H1 (cell line): ENCODE results near the gene SHLD2. TPM values are rescaled to one million over a fixed set of nuclear protein-coding genes. Genes with fewer than 3 reads are reported as not detected.
"Not testable (repeated sequence)": the region's sequence is repeated elsewhere in the genome, so short reads cannot be mapped to it uniquely, and the experiment has no call there.

Source experiments
- CTCF ChIA-PET: fragments of 300-600 bp; sonication (Branson Sonifier 250); formaldehyde crosslinking; loops from one replicate; lab custom pipeline; 2021; ENCODE audit not compliant: partially characterized antibody; lab: Charles Lee
- POLR2A ChIA-PET: fragments of 300-600 bp; sonication (Branson Sonifier 250); formaldehyde crosslinking; loops from one replicate; lab custom pipeline; 2021; ENCODE audit warnings: inconsistent platforms; ENCODE audit not compliant: partially characterized antibody; lab: Charles Lee
- DNase-seq, 2 experiments: peaks; one replicate each; pipeline versions ENCODE4 v3.0.0 to v3.0.0-alpha.2; 2010 to 2022; ENCODE audit warnings: low spot score in 2 of 2, low read depth in 1 of 2, mixed read lengths in 1 of 2
- FAIRE-seq: peaks from 2 replicates; lab custom pipeline; 2011; peaks lifted over from hg19 to GRCh38; lab: Jason Lieb, UNC
- H2AFZ ChIP-seq: 2 replicates; pipeline ENCODE4 v1.8.1; 2012; ENCODE audit warnings: low read length, inconsistent platforms
- H2AK5ac ChIP-seq: 2 replicates; pipeline ENCODE4 v1.6.1; 2013; ENCODE audit warnings: low read depth, low read length
- H2BK120ac ChIP-seq: replicated peaks from 2 replicates; pipeline ENCODE3; 2013; ENCODE audit warnings: low read depth, low read length, inconsistent platforms
- H2BK12ac ChIP-seq: 2 replicates; pipeline ENCODE4 v1.6.1; 2013; ENCODE audit warnings: low read depth, low read length
- H2BK15ac ChIP-seq: 2 replicates; pipeline ENCODE4 v1.6.1; 2013; ENCODE audit warnings: low read length
- H2BK20ac ChIP-seq: 2 replicates; pipeline ENCODE4 v1.6.1; 2013; ENCODE audit warnings: low read length
- H2BK5ac ChIP-seq: 2 replicates; pipeline ENCODE4 v1.6.1; 2013; ENCODE audit warnings: low read depth, low read length
- H3K14ac ChIP-seq: 2 replicates; pipeline ENCODE4 v1.6.1; 2013; ENCODE audit warnings: inconsistent platforms; ENCODE audit not compliant: insufficient read length
- H3K18ac ChIP-seq: 2 replicates; pipeline ENCODE4 v1.6.1; 2013; ENCODE audit warnings: low read length; ENCODE audit errors: extremely low read depth
- H3K23ac ChIP-seq: 2 replicates; pipeline ENCODE4 v1.6.1; 2013; ENCODE audit warnings: inconsistent platforms; ENCODE audit not compliant: insufficient read length
- H3K23me2 ChIP-seq: 2 replicates; pipeline ENCODE4 v1.6.1; 2013; ENCODE audit warnings: low read depth, low read length
- H3K27ac ChIP-seq: 2 replicates; pipeline ENCODE4 v1.6.1; 2011; ENCODE audit warnings: low read depth, low read length, inconsistent platforms
- H3K27me3 ChIP-seq, 4 experiments: replicated peaks in 1 of 4; 1 replicate in 1 of 4; 2 replicates in 3 of 4; pipeline versions ENCODE4 v1.6.1 to v1.8.1; 2011 to 2013; ENCODE audit warnings: low read length in 3 of 4, mild to moderate bottlenecking in 3 of 4, inconsistent platforms in 2 of 4, mixed read lengths in 2 of 4, moderate library complexity in 1 of 4; ENCODE audit not compliant: control insufficient read depth in 3 of 4, insufficient read depth in 3 of 4; ENCODE audit errors: extremely low read depth in 1 of 4
- H3K36me3 ChIP-seq, 4 experiments: 2 replicates each; pipeline versions ENCODE4 v1.6.1 to v1.8.1; 2011 to 2013; ENCODE audit warnings: mild to moderate bottlenecking in 4 of 4, low read length in 3 of 4, moderate library complexity in 2 of 4, control low read depth in 1 of 4, inconsistent platforms in 1 of 4; ENCODE audit not compliant: insufficient read depth in 4 of 4, control insufficient read depth in 2 of 4
- H3K4ac ChIP-seq: replicated peaks from 2 replicates; pipeline ENCODE3; 2013; ENCODE audit warnings: low read length, low read depth, mixed read lengths, inconsistent platforms; ENCODE audit not compliant: insufficient read length
- H3K4me1 ChIP-seq, 4 experiments: replicated peaks in 1 of 4; 1 replicate in 1 of 4; 2 replicates in 3 of 4; pipeline versions ENCODE4 v1.6.1 to v1.8.1; 2011 to 2013; ENCODE audit warnings: low read length in 3 of 4, inconsistent platforms in 2 of 4, mixed read lengths in 1 of 4; ENCODE audit not compliant: insufficient read depth in 4 of 4, control insufficient read depth in 3 of 4
- H3K4me2 ChIP-seq, 2 experiments: 2 replicates each; pipeline versions ENCODE4 v1.6.1 to v1.8.1; 2011 to 2013; ENCODE audit warnings: low read depth in 2 of 2, low read length in 2 of 2, control low read depth in 1 of 2, inconsistent platforms in 1 of 2, mild to moderate bottlenecking in 1 of 2; ENCODE audit not compliant: insufficient read depth in 1 of 2
- H3K4me3 ChIP-seq, 4 experiments: fragments of 200-600, 300-600 bp in 1 of 4; sonication (generic), shearing (Covaris generic), sonication (Bioruptor Twin) in 1 of 4; 2 replicates each; pipeline versions ENCODE4 v1.5.1 to v1.8.1; 2011 to 2016; ENCODE audit warnings: low read length in 4 of 4, low read depth in 3 of 4, control low read depth in 2 of 4, inconsistent platforms in 2 of 4, mild to moderate bottlenecking in 2 of 4, mixed read lengths in 1 of 4, moderate library complexity in 1 of 4; ENCODE audit not compliant: insufficient read depth in 2 of 4; ENCODE audit errors: extremely low read depth in 1 of 4
- H3K56ac ChIP-seq: replicated peaks from 2 replicates; pipeline ENCODE3; 2013; ENCODE audit warnings: low read depth, mild to moderate bottlenecking, mixed read lengths, low read length, inconsistent platforms; ENCODE audit not compliant: insufficient read length
- H3K79me1 ChIP-seq: 2 replicates; pipeline ENCODE4 v1.6.1; 2013; ENCODE audit warnings: low read depth, low read length, control low read depth
- H3K79me2 ChIP-seq, 2 experiments: 2 replicates each; pipeline versions ENCODE4 v1.6.1 to v1.8.1; 2012 to 2013; ENCODE audit warnings: low read length in 2 of 2, mild to moderate bottlenecking in 2 of 2, inconsistent platforms in 1 of 2; ENCODE audit not compliant: insufficient read depth in 2 of 2, control insufficient read depth in 1 of 2
- H3K9ac ChIP-seq, 4 experiments: replicated peaks in 1 of 4; 1 replicate in 1 of 4; 2 replicates in 3 of 4; pipeline versions ENCODE4 v1.6.1 to v1.8.1; 2011 to 2013; ENCODE audit warnings: low read depth in 3 of 4, low read length in 3 of 4, control low read depth in 2 of 4, mild to moderate bottlenecking in 2 of 4, moderate library complexity in 2 of 4, inconsistent platforms in 1 of 4; ENCODE audit errors: extremely low read depth in 1 of 4
- H3K9me3 ChIP-seq, 2 experiments: 2 replicates each; pipeline versions ENCODE4 v1.6.1 to v1.8.1; 2012 to 2013; ENCODE audit warnings: mild to moderate bottlenecking in 2 of 2, moderate library complexity in 2 of 2, control low read depth in 1 of 2, inconsistent platforms in 1 of 2, low read depth in 1 of 2, low read length in 1 of 2, mixed read lengths in 1 of 2; ENCODE audit not compliant: insufficient read depth in 2 of 2
- H4K20me1 ChIP-seq, 2 experiments: replicated peaks in 1 of 2; 2 replicates each; pipeline versions ENCODE3 to v1.8.1; 2011 to 2013; ENCODE audit warnings: inconsistent platforms in 2 of 2, low read length in 2 of 2, mild to moderate bottlenecking in 1 of 2; ENCODE audit not compliant: insufficient read depth in 2 of 2, control insufficient read depth in 1 of 2
- H4K5ac ChIP-seq: 2 replicates; pipeline ENCODE4 v1.6.1; 2013; ENCODE audit warnings: low read length, low read depth, mixed read lengths, inconsistent platforms; ENCODE audit not compliant: insufficient read length
- H4K8ac ChIP-seq: 2 replicates; pipeline ENCODE4 v1.8.0; 2013; ENCODE audit warnings: mild to moderate bottlenecking, moderate library complexity, low read length, inconsistent platforms; ENCODE audit not compliant: insufficient read depth; ENCODE audit errors: extremely low read depth
- H4K91ac ChIP-seq: replicated peaks from 2 replicates; pipeline ENCODE3; 2013; ENCODE audit warnings: low read length, mixed read lengths, inconsistent platforms; ENCODE audit not compliant: insufficient read length
- WGBS, 2 experiments: shearing (Covaris generic) in 1 of 2; methylation state at CpG; one replicate each; pipeline versions ENCODE4 v1.1.6 to v1.1.7; 2013 to 2015; ENCODE audit warnings: low lambda C conversion rate in 2 of 2, mixed read lengths in 2 of 2, inconsistent platforms in 1 of 2, low coverage in 1 of 2, missing lambda C conversion rate in 1 of 2; ENCODE audit not compliant: insufficient replicate concordance in 2 of 2, insufficient coverage in 1 of 2, insufficient read length in 1 of 2; ENCODE audit errors: extremely low coverage in 1 of 2, missing lambda C conversion rate in 1 of 2; 5-methylcytosine and 5-hydroxymethylcytosine counted together
- polyA plus RNA-seq, 7 experiments: library from polyadenylated mRNA; depleted of rRNA in 3 of 7; stranded (reverse) in 5 of 7; unstranded in 2 of 7; fragments of >200 nt in 5 of 7; fragments of 200-250 nt in 2 of 7; gene quantifications; 1 replicate in 5 of 7; 2 replicates in 1 of 7; 4 replicates in 1 of 7; pipeline versions ENCODE4 v1.2.1 to v1.2.3, GENCODE V29; 2011 to 2013; ENCODE audit warnings: missing spikeins in 2 of 7, mixed read lengths in 2 of 7
- total RNA-seq: library from RNA; stranded (reverse); fragmentation: NEBNext Ultra II Directional; extraction: Animal tissue kit (Norgen Biotek cat#: 25700); gene quantifications from 2 replicates; pipeline ENCODE4 v1.2.1, GENCODE V29; 2021

SHLD2 gene
- total and polyA plus RNA-seq, 2 of the 8 experiments (the other 6 are each of a cell fraction or from before 2014, with no cell fraction given), result 7.9 to 32.4 TPM

DNA sequence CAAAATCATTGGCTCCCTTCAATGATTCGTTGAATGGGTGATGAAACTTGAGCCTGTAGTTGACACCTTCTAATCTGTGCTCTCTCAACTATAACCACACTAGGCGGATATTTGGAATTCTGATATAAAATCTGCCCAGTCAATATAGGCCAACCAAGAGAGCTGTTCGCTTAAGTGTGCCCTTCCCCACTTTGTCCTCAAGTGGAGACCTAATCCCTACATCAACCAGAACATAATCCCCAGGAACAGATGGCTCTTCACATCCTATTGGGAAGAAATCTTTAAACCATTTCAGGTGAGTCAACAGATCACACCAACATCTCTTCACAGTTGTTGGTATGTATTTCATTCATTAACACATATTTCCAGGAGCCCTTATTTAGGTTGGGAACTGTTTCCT, 96.8 kb downstream of the SHLD2 start:
- H2BK12ac ChIP-seq, POLR2A ChIA-PET, H3K18ac ChIP-seq, H4K8ac ChIP-seq, H3K4me2 ChIP-seq, H3K36me3 ChIP-seq, H3K23me2 ChIP-seq, DNase-seq, H4K91ac ChIP-seq, H3K79me2 ChIP-seq, H4K5ac ChIP-seq, H2BK5ac ChIP-seq, H2BK120ac ChIP-seq, H4K20me1 ChIP-seq, H3K14ac ChIP-seq, H2BK20ac ChIP-seq, H3K23ac ChIP-seq, H3K9ac ChIP-seq, H3K4me3 ChIP-seq, H3K9me3 ChIP-seq, H3K56ac ChIP-seq, H3K4me1 ChIP-seq, H2AFZ ChIP-seq, H3K4ac ChIP-seq, H3K27ac ChIP-seq, H2BK15ac ChIP-seq, H2AK5ac ChIP-seq, H3K79me1 ChIP-seq, CTCF ChIA-PET, FAIRE-seq, H3K27me3 ChIP-seq: not testable (repeated sequence)
- WGBS, 2 experiments, result 96% methylated on average over 3 of the region's 3 CpGs; no CpG with 5 or more reads in 1 of the 2 experiments

DNA sequence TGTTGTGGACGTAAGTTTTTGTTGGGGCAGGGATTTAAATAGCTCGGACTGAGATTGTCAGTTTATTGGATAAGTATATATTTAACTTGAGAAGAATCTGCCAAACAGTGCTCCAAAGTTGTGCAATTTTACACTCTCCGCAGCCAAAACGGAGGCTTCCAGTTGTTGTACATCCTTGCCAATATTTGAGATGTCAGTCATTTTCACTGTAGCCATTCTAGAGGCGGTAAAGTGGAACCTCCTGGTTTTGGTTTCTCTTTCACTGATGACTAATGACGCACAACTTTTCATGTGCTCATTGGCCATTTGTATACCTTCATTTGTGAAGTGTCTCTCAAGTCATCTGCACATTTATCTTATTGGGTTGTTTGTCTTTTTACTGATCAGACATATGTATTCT, 105.9 kb downstream of the SHLD2 start:
- H3K4me2 ChIP-seq, H2BK5ac ChIP-seq, H3K56ac ChIP-seq, POLR2A ChIA-PET, H3K27ac ChIP-seq, H3K14ac ChIP-seq, H2BK15ac ChIP-seq, H3K36me3 ChIP-seq, H3K23me2 ChIP-seq, H4K20me1 ChIP-seq, DNase-seq, H3K18ac ChIP-seq, H3K27me3 ChIP-seq, H3K4me3 ChIP-seq, H3K79me2 ChIP-seq, CTCF ChIA-PET, H2AK5ac ChIP-seq, H4K5ac ChIP-seq, FAIRE-seq, H2AFZ ChIP-seq, H2BK12ac ChIP-seq, H4K8ac ChIP-seq, H2BK120ac ChIP-seq, H3K4me1 ChIP-seq, H2BK20ac ChIP-seq, H3K23ac ChIP-seq, H4K91ac ChIP-seq, H3K4ac ChIP-seq, H3K79me1 ChIP-seq, H3K9me3 ChIP-seq, H3K9ac ChIP-seq: not testable (repeated sequence)
- 94% methylated on average over 6 of the region's 6 CpGs; no CpG with 5 or more reads in 1 of the 2 experiments for WGBS, 2 experiments
